Ramos (cell line): Measurements from ENCODE around the gene DOK5.
"Not testable (repeated sequence)": the region's sequence is repeated elsewhere in the genome, so short reads cannot be mapped to it uniquely, and the experiment has no call there.

Experiments
- in situ Hi-C: fragments of 300-500 bp; cut with MboI; formaldehyde crosslinking; loops from one replicate; pipeline ENCODE4 v1.14.3; 2022; ENCODE audit warnings: low sequenced_read_pairs; ENCODE audit not compliant: unreplicated experiment

The DOK5 gene

GRCh38 chr20:54475334-54476168 is at the start of gene DOK5:
DOK5 (plus strand) TSS chr20:54475593; CDS start chr20:54475947, 354 bp downstream.
- in situ Hi-C loops, result no loop called here

GRCh38 chr20:54429364-54429763 is 46.0 kb upstream of the DOK5 start:
- in situ Hi-C loops, result no loop called here

GRCh38 chr20:54431156-54431944 is 44.0 kb upstream of the DOK5 start:
- in situ Hi-C loops, result no loop called here

- in situ Hi-C loops, result no loop called here
Measured at GRCh38 chr20:54432966-54433365, 42.4 kb upstream of the DOK5 start.

- in situ Hi-C loops, result no loop called here
Measured at GRCh38 chr20:54433636-54434035, 41.8 kb upstream of the DOK5 start.

GRCh38 chr20:54434196-54434595 is 41.2 kb upstream of the DOK5 start:
- in situ Hi-C loops, result no loop called here

GRCh38 chr20:54435015-54435414 is 40.4 kb upstream of the DOK5 start:
- in situ Hi-C loops, result no loop called here

- in situ Hi-C loops, result not testable (repeated sequence)
Measured at GRCh38 chr20:54436410-54436809, 39.0 kb upstream of the DOK5 start.

GRCh38 chr20:54438166-54438565 is 37.2 kb upstream of the DOK5 start:
- in situ Hi-C loops, result no loop called here

GRCh38 chr20:54450207-54450606 is 25.2 kb upstream of the DOK5 start:
- in situ Hi-C loops, result no loop called here

GRCh38 chr20:54451171-54451570 is 24.2 kb upstream of the DOK5 start:
- in situ Hi-C loops, result no loop called here

- in situ Hi-C loops, result no loop called here
Measured at GRCh38 chr20:54452277-54452676, 23.1 kb upstream of the DOK5 start.

GRCh38 chr20:54454982-54455381 is 20.4 kb upstream of the DOK5 start:
- in situ Hi-C loops, result no loop called here

- in situ Hi-C loops, result no loop called here
Measured at GRCh38 chr20:54456423-54456822, 19.0 kb upstream of the DOK5 start.

- in situ Hi-C loops, result no loop called here
Measured at GRCh38 chr20:54456961-54457360, 18.4 kb upstream of the DOK5 start.

- in situ Hi-C loops, result no loop called here
Measured at GRCh38 chr20:54458219-54458618, 17.2 kb upstream of the DOK5 start.

- in situ Hi-C loops, result no loop called here
Measured at GRCh38 chr20:54459279-54459678, 16.1 kb upstream of the DOK5 start.

GRCh38 chr20:54464003-54464402 is 11.4 kb upstream of the DOK5 start:
- in situ Hi-C loops, result no loop called here

- in situ Hi-C loops, result no loop called here
Measured at GRCh38 chr20:54466127-54466526, 9.3 kb upstream of the DOK5 start.

- in situ Hi-C loops, result no loop called here
Measured at GRCh38 chr20:54467622-54468021, 7.8 kb upstream of the DOK5 start.

- in situ Hi-C loops, result no loop called here
Measured at GRCh38 chr20:54468082-54468481, 7.3 kb upstream of the DOK5 start.
